Stimulated activated CD4-positive, alpha-beta T cell treated with anti-CD3 and anti-CD28 coated beads, Interleukin-1b, Interleukin-23, amount 100 ng/mL, for 1 hour (primary cell): ENCODE results near the gene GRIK1.

Experiments used
- DNase-seq, 2 donors: peaks; one replicate each; pipeline ENCODE4 v3.0.0-alpha.2; 2020; ENCODE audit warnings: low read depth in 2 of 2

GRIK1 gene

GRCh38 chr21:29719521-29719920 lies 220.3 kb downstream of the GRIK1 start:
- DNase-seq: no peak

- DNase-seq: no peak
Observed at GRCh38 chr21:29718081-29718815, 221.5 kb downstream of the GRIK1 start.

DNA sequence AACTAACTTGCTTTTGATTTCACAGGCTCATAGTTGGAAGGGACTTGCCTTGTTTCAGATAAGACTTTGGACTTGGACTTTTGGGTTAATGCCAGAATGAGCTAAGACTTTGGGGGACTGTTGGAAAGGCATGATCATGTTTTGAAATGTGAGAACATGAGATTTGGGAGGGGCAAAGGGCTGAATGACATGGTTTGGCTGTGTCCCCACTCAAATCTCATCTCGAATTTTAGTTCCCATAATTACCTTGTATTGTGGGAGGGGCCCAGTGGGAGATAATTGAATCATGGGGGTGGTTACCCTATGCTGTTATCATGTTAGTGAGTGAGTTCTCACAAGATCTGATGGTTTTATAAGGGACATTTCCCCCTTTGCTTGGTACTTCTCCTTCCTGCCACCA lies 222.1 kb downstream of the GRIK1 start:
- DNase-seq: no peak

DNA sequence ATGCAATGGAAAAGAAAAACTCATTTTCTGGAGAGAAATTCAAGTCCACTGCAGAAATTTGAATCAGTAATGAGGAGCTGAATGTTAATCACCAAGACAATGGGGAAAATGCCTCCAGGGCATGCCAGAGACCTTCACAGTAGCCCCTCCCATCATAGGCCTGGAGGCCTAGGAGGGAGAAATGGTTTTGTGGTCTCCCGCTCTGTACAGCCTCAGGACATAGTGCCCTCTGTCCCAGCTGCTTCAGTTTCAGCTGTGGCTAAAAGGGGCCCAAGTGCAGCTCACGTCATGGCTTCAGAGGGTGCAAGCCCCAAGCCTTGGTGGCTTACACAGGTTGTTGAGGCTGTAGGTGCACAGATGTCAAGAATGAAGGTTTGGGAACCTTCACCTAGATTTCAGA lies 223.0 kb downstream of the GRIK1 start:
- DNase-seq: no peak

DNA sequence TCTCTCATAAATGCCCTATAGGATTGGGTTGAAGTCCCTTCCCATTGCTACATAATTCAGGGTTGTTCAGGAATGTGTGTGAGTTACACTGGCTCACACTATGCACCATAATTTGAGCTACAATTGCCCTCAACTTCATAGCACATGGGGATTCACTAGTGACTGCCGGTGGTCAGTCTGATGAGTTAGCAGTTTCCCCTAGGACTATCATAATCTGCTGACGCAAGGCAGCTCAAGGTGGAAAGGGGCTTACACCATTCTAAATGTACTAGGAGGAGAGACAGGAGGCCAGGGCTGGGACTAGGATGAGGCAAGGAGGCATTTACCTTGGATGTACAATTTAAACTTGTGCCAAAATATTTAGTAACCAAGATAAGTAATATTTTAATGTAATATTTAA lies 224.7 kb downstream of the GRIK1 start:
- DNase-seq: no peak

DNA sequence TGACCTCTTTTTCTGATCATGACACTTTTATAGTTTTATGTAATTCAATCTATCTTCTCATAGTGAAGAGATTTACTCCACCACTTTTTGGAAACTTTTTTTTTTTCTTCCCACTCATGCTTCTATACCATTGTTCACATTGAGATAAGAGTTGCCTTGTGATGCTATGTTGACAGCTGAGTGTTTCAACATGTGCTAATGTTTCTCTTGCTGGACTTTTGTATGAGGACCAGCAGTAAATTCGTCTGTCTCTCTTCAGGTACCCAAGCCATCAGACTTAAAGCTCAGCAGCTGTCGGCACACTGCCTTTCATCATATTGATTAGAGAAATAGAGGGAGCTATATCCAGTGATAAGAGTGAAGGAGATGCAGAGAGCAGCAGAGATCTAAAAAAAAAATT lies 227.0 kb downstream of the GRIK1 start:
- DNase-seq: no peak

- no peak for DNase-seq
Observed at GRCh38 chr21:29711236-29711635, 228.6 kb downstream of the GRIK1 start.

DNA sequence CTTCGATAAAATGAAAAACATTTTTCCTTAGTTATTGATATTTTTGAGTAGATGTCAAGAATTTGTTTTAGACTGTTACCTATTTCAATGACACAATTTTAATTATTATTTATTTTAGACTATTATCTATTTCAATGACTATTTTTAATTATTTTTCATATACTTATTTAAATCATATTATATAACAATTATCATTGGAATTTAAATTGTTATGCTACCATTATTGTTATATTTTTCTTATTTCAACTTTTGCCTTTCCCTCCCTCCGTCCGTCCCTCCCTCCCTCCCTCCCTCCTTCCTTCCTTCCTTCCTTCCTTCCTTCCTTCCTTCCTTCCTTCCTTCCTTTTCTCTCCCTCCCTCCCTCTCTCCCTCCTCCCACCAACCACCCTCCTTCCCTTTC lies 229.3 kb downstream of the GRIK1 start:
- no peak for DNase-seq

GRCh38 chr21:29708401-29708800 lies 231.4 kb downstream of the GRIK1 start:
- no peak for DNase-seq

DNA sequence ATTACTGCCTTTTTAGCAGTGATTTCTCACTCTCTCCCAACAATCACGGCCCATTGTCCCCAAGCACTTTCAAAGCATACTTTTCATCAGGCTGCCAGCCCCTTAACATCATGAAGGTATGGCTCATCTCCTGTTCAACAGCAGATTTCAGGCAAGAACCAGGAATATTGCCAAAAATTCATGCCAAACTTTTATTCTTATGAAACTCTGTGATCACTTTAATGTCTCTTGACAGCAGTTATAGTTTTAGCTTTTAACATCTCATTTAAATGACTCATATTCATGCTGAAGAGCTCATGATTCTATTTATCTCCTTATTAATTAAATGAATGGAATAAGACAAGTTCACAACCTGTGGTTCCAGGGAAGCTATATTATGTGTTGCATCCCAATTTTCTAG lies 235.1 kb downstream of the GRIK1 start:
- no peak for DNase-seq

- DNase-seq: no peak
Observed at GRCh38 chr21:29701676-29702075, 238.1 kb downstream of the GRIK1 start.

GRCh38 chr21:29697555-29698193 lies 242.1 kb downstream of the GRIK1 start:
- no peak for DNase-seq

- DNase-seq: no peak
Observed at GRCh38 chr21:29696937-29697336, 242.9 kb downstream of the GRIK1 start.

- no peak for DNase-seq
Observed at GRCh38 chr21:29691616-29692491, 247.9 kb downstream of the GRIK1 start.

- no peak for DNase-seq
Observed at GRCh38 chr21:29689753-29690152, 250.0 kb downstream of the GRIK1 start.

DNA sequence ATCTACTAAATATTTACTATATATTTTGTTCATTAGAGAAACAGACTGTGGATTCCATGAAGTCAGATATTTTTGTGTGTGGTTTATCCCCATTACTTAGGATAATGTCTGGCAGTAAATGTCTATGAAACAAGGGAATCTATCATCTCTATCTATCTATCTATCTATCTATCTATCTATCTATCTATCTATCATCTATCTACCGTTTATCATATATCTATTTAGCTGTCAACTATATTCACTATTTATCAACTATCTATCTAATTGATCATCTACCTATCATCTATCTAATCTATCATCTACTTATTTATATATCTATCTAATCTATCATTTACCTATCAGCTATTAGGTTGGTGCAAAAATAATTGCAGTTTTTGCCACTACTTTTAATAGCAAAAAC lies 255.7 kb downstream of the GRIK1 start:
- DNase-seq: no peak

GRCh38 chr21:29682800-29683199 lies 257.0 kb downstream of the GRIK1 start:
- DNase-seq: no peak

DNA sequence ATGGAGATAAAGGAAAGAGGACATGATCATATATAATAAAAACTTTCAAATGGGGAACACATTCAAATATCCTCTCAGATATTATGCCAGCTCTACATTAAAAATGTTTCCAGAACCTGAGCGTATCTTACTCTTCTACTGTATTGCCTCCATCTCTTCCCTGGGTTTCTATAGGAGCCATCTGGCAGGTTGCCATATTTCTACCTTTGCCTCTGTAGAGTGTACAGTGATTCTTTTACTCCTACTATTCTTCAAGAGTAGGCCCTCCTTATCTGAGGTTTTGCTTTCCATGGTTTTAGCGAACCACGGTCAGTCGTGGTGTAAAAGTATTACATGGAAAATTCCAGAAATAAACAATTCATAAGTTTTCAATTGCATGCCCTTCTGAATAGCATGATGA lies 259.5 kb downstream of the GRIK1 start:
- no peak for DNase-seq

DNA sequence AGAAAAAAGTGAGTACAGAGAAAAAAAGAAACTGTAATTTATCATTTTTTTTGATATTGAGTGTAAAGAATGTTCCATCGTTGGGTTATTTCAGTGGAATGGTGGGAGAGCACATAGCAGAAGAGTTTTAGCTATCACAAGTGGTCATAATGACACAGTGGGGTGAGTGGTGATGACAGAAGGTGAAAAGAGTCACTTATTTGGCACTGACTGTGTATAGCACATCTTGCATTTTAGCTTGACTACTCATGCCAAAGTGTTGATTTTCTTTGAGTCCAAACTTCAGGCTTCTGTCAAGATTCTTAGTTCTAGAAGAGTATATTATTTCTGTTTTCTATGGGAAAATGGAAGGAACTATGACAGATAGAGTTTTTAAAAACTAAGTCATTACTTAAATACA lies 261.2 kb downstream of the GRIK1 start:
- no peak for DNase-seq

- DNase-seq: no peak
Observed at GRCh38 chr21:29677326-29677725, 262.5 kb downstream of the GRIK1 start.

GRCh38 chr21:29676395-29676794 lies 263.4 kb downstream of the GRIK1 start:
- no peak for DNase-seq

GRCh38 chr21:29675451-29675850 lies 264.3 kb downstream of the GRIK1 start:
- no peak for DNase-seq

DNA sequence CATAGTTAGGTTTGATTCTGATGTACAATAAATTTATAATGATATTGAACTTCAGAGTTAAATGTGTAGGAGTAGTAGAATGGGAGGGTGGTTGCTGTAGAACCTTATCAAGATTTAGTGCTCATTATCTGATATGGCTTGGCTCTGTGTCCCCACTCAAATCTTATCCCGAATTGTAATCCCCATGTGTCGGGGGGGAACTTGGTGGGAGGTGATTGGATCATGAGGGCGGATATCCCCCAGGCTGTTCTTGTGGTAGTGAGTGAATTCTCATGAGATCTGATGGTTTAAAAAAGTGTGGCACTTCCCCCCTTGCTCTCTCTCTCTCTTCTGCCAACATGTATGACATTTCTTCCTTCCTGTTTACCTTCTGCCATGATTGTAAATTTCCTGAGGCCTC lies 265.5 kb downstream of the GRIK1 start:
- DNase-seq: no peak
